ENCODE data around the gene ZNF268.

DNA sequence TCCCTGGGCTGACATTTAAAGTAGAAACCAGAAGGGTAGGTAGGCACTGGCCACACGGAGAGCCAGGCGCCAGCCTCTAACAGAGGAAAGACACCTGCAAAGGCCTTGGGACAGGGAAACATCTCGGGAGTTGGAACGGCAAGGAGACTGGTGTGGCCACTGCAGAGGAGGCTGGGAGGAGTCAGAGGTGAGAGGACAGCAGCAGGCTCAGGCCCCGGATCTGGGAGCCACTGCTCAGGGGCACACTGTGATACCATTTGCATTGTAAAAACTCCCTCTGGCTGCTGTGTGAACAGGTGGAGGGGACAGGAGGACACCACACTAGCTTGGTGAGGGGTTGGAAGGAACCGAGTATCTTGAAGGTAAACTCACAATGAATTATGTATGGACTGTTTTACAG, 51.7 kb downstream of the ZNF268 start:
- TF ChIP-seq, protein P1, sequence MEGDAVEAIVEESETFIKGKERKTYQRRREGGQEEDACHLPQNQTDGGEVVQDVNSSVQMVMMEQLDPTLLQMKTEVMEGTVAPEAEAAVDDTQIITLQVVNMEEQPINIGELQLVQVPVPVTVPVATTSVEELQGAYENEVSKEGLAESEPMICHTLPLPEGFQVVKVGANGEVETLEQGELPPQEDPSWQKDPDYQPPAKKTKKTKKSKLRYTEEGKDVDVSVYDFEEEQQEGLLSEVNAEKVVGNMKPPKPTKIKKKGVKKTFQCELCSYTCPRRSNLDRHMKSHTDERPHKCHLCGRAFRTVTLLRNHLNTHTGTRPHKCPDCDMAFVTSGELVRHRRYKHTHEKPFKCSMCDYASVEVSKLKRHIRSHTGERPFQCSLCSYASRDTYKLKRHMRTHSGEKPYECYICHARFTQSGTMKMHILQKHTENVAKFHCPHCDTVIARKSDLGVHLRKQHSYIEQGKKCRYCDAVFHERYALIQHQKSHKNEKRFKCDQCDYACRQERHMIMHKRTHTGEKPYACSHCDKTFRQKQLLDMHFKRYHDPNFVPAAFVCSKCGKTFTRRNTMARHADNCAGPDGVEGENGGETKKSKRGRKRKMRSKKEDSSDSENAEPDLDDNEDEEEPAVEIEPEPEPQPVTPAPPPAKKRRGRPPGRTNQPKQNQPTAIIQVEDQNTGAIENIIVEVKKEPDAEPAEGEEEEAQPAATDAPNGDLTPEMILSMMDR (conservative IDR thresholded peaks at IDR 0.05 in 1 of 2, IDR thresholded peaks at IDR 0.05 in 1 of 2; ENCODE audit: extremely low read depth in 1 of 2, insufficient read depth in 1 of 2, low read depth in 1 of 2, low read length in 2 of 2) = no peak
- no peak for TF ChIP-seq EZH2 (IDR thresholded peaks at IDR 0.05; ENCODE audit: borderline replicate concordance, low read length)

All from mammary epithelial cell (primary cell).